Cerebellar nuclear complex (tissue), 1 donor: ENCODE data around the gene LSM4.

Source experiments
- DNase-seq, 2 experiments: peaks; one replicate each; lab custom pipeline; 2025; lab: John Stamatoyannopoulos, UW

The LSM4 gene

GRCh38 chr19:18292810-18293641 is 29.9 kb downstream of the LSM4 start:
- peak in 1 of 2 experiments; percentile 21 for DNase-seq

DNA sequence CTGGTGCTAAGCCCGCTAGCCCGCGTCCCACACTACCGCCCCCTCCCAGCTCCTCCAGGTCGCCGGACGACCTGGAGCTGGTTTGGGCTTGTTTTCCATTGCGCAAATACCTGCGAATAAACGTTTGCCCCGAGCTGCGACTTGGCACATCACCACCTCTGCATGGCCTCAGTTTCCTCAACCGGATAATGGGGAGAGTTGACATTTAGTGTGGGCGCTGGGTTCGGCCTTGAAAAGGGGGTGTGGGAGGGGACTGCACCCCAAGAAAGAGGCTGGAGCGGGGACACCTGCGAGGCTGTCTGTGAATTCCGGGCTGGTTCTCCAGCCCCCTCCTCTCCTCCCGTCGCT is 30.4 kb downstream of the LSM4 start:
- no peak for DNase-seq

- no peak for DNase-seq
These were observed 31.1 kb downstream of the LSM4 start for GRCh38 chr19:18291590-18292461.

DNA sequence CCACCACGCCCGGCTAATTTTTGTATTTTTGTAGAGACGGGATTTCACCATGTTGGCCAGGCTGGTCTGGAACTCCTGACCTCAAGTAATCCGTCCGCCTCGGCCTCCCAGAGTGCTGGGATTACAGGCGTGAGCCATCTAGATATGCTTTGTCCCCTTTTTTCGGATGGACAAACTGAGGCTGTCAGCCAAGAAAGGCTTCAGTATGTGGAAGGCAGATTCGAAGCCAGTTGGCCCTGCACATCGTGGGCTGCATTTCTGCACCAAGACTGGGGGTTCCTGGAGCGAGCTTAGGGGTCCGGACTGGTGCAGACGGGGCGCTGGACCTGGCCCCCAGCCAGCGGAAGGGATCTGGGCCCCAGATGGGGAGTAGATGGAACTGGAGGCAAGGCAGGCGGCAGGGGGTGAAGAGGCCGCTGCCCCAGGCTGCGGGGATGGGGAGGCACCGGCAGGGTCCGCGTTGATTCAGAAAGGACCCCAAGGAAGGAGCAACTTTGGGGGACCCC is 31.8 kb downstream of the LSM4 start:
- DNase-seq, result no peak

- DNase-seq, result no peak
These were observed 32.4 kb downstream of the LSM4 start for GRCh38 chr19:18290302-18291018.

DNA sequence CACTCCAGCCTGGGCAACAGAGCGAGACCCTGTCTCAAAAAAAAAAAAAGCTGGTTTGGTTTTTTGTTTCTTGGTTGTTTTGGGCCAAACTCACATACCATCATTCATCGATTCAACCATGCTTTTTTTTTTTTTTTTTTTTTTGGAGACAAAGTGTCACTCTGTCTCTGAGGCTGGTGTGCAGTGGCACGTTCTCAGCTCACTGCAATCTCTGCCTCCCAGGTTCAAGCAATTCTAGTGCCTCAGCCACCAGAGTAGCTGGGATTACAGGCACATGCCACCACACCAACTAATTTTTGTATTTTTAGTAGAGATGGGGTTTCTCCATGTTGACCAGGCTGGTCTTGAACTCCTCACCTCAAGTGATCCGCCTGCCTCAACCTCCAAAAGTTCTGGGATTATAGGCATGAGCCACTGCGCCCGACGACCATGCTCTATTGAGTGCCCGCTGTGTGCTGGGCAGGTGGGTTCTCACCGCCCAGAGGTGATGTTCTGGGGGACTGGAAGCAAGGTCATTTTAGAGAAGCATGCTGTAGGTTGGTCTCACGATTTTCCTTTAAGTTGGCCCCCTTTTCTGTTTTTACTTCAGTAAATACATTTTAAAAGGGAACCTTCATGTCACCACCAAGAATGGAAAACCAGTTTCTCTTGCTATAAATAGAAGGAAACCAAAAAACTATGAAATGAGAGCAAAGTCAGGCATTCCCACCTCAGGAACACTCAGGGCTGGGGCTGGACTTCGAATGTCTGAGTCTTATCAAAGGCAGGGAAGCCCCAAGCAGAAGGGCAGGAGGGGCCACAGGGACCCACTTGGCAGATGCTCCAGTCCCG is 33.2 kb downstream of the LSM4 start:
- DNase-seq, result no peak

GRCh38 chr19:18287836-18288772 is 34.8 kb downstream of the LSM4 start:
- no peak for DNase-seq

DNA sequence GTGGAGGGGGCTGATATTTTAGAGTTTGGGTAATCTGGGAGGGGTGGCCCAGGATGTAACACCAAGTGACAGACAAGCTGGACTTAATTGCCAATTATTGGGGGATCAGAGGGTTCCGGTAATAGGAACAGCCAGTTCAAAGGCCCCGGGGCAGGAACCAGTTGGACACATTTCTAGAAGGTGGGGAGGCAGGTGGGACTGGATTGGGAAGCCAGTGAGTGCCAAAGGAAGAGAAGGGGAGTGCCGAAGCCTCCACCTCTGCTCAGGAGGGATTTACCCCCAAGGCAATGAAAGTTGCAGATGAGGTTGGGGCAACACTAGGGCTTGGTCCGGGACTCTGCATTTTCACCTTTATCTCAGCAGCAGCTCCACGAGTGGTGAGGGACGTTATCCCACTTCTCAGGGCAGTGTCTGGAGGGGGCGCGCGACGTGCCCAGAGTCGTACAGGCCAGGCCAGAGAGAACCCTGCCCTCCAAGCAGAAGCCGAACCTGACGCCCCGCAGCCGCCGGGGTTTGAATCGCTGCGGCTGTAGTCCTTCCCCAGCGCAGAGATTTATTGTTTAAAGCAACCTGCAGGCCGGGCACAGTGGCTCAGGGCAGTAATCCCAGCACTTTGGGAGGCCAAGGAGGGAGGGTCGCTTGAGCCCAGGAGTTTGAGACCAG is 35.8 kb downstream of the LSM4 start:
- DNase-seq, result no peak

GRCh38 chr19:18284712-18285360 is 38.0 kb downstream of the LSM4 start:
- no peak for DNase-seq

- no peak for DNase-seq
These were observed 39.5 kb downstream of the LSM4 start for GRCh38 chr19:18283338-18283737.

GRCh38 chr19:18282788-18283141 is 40.1 kb downstream of the LSM4 start:
- DNase-seq, result no peak

DNA sequence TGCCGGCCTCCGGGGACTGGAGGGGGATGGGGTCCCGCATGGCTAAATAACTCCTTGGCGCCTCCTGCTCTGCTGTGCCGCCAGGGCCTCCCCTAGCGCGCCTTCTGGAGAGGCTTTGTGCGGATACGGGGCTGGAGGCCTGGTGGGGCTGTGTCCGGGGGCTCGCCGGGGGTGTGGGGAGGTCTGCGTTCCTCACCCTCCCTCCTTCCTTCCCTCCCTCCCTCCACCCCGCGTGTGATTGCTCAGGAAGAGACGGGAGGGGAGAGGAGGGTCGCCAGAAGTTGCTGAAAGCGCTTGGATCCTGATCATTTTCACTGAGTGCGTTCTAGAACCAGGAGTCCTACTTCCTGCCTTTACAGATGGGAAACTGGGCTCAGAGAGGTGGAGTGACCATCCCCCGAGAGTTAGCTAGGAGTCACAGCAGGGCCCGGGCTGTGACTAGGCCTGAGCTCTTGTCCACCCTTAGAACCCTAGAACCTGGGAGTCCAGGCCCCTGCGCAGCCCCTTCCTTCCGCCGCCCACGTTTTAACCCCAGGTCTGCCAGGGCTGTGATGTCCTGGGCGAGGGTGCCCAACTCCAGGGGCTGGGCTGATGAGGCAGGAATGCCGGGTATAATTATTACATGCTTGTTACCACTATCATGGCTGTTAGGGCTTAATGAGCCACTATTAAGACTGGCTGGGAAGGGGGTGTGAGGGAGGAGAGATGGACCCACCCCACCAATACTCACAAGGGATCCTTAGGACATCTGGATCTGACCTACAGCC is 40.7 kb downstream of the LSM4 start:
- DNase-seq, result no peak

DNA sequence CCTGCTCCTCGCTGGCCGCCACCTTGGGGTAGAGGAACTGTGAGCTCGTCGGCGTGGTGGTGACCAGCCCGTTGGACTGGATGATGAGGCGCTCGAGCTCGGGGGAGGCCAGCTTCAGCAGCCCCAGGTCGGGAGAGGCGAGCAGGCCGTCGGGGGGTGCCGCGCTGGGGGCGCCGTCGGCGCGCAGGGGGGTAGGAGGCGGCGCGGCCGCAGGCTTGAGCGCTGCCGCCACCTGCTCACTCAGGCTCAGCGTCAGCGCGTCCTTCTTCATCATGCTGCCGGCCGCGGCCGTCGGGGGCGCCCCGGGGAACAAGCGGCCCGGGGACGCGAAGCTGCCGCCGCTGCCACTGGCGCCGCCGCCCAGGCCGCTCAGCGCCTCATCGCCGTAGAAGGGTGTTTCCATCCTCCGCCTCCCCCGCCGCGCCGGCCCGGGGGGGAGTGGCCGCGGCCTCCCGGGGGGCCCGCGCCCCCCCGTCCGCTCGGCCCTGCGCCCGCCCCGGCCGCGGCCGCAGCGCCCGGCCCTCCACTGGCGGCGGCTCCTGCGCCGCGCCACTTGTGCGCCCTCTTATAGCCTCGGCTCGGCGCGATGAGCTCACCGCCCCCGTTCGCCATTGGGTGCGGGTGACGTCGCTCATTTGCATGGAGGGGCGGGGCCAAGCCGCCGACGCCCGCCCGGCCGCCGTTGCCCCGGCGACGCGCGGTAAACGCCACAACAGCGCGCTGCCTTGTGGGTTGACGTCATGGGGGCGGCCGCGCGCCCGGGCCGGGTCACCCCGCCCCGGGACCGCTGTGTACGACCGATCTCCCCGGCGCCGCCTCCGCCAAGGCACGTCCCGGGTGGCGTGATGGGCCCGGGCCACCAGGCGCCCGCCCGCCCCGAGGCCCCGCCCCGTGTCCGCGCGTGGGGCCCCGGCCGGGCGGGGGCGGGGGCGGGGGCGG is 41.5 kb downstream of the LSM4 start, which contains the start of gene JUND:
Gene JUND, minus strand, starts transcription at position 541 of the 939 bp plus-strand sequence. Its CDS starts 138 bp downstream, at position 403.
- peak; percentile 74 to 89 for DNase-seq

DNA sequence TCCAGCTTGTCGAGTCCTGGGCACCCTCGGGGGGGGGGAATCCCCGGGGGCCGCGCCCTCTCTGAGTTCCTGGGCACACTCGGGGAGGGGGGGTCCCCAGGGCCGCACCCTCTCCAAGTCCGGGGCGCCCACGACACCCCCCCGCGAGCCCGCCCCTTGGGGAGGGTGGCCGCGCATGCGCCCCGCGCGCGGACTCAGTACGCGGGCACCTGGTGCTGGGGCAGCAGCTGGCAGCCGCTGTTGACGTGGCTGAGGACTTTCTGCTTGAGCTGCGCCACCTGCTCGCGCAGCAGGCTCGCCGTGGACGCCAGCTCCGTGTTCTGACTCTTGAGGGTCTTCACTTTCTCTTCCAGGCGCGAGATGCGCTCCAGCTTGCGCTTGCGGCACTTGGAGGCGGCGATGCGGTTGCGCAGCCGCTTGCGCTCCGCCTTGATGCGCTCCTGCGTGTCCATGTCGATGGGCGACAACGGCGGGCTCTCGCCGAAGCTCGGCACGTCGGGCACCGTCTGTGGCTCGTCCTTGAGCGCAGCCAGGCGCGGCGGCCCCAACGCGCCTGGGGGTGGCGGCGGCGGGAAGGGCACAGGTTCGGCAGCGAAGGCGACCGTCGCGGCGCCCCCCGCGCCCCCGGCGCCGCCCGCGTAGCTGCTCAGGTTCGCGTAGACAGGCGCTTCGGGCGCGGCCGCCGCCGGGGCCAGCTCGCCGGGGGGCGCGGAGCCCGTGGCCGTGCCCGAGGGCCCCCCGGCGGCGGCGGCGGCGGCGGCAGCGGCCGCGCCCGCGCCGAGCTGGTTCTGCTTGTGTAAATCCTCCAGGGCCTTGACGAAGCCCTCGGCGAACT is 42.4 kb downstream of the LSM4 start:
- no peak for DNase-seq

- DNase-seq, result peak in 1 of 2 experiments; percentile 54
These were observed 43.2 kb downstream of the LSM4 start for GRCh38 chr19:18279516-18280246.

DNA sequence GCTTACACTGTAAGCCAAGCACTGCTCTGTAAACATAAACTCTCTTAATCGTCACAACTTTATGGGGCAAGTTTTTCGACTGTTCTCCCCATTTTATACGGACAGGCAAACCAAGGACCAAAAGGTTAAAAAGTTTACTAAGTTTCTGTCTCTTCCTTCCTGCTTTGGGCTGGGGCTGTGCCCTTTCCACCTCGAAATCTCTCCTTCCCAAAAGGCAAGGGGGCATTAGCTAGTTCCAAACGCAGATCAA is 43.7 kb downstream of the LSM4 start:
- DNase-seq, result no peak
